Esophagus muscularis mucosa (tissue), 4 donors: ENCODE data around the gene INKA1. TPM values are rescaled to one million over a fixed set of nuclear protein-coding genes. Genes with fewer than 3 reads are reported as not detected.
"Not testable (repeated sequence)": the region's sequence is repeated elsewhere in the genome, so short reads cannot be mapped to it uniquely, and the experiment has no call there.

ENCODE experiments used
- DNase-seq: peaks from one replicate; pipeline ENCODE4 v3.0.0-alpha.2; 2017; ENCODE audit errors: extremely low spot score
- H3K27ac ChIP-seq, 4 donors: fragments of 200-600 bp; sonication (generic); replicated peaks in 1 of 4; 1 replicate in 3 of 4; 2 replicates in 1 of 4; pipeline ENCODE4 v1.5.1; 2016 to 2019; ENCODE audit warnings: mild to moderate bottlenecking in 1 of 4
- H3K27me3 ChIP-seq, 4 donors: fragments of 200-600 bp; sonication (generic); one replicate each; pipeline versions ENCODE4 v1.5.1 to v1.6.0; 2016 to 2019
- H3K36me3 ChIP-seq, 4 donors: fragments of 200-600 bp; sonication (generic); one replicate each; pipeline ENCODE4 v1.5.1; 2016 to 2019
- H3K4me1 ChIP-seq, 4 donors: fragments of 200-600 bp; sonication (generic); one replicate each; pipeline ENCODE4 v1.5.1; 2016 to 2019
- H3K4me3 ChIP-seq, 4 donors: fragments of 200-600 bp; sonication (generic); 1 replicate in 2 of 4; 2 replicates in 2 of 4; pipeline ENCODE4 v1.5.1; 2016 to 2019; ENCODE audit warnings: mild to moderate bottlenecking in 4 of 4, moderate library complexity in 1 of 4
- H3K9me3 ChIP-seq, 4 donors: fragments of 200-600 bp; sonication (generic); 1 replicate in 3 of 4; 2 replicates in 1 of 4; pipeline ENCODE4 v1.5.1; 2016 to 2019
- EP300 ChIP-seq: sonication (generic); formaldehyde crosslinking; IDR thresholded peaks from one replicate; pipeline ENCODE4 v1.6.1; 2017; ENCODE audit warnings: antibody characterized with exemption
- POLR2A ChIP-seq: fragments of 450-650 bp; IDR thresholded peaks from one replicate; pipeline ENCODE4 v1.6.1; 2017; ENCODE audit warnings: antibody characterized with exemption, moderate library complexity, mild to moderate bottlenecking, low read depth
- POLR2AphosphoS5 ChIP-seq, 2 donors: sonication (generic); formaldehyde crosslinking; IDR thresholded peaks; one replicate each; pipeline ENCODE4 v1.6.1; 2017; ENCODE audit warnings: antibody characterized with exemption in 2 of 2
- WGBS: methylation state at CpG from one replicate; pipeline ENCODE4 v1.1.5; 2018; 5-methylcytosine and 5-hydroxymethylcytosine counted together
- intact Hi-C: fragments of 100-400 bp; cut with DNase I; formaldehyde crosslinking; loops from one replicate; pipeline ENCODE4 v1.15.1; 2023
- total RNA-seq, 4 donors: library from RNA; depleted of rRNA; stranded (reverse); fragments of >200 nt; gene quantifications; one replicate each; pipeline versions ENCODE4 v1.1.0 to v1.2.1, GENCODE V29; 2016
- TF ChIP-seq, protein P1 (sequence below), 3 experiments: fragments of 200-600 bp in 2 of 3; fragments of 450-650 bp in 1 of 3; sonication (generic) in 2 of 3; IDR thresholded peaks; one replicate each; pipeline ENCODE4 v1.5.1; 2017 to 2019; ENCODE audit warnings: antibody characterized with exemption in 3 of 3, mild to moderate bottlenecking in 2 of 3, moderate library complexity in 1 of 3

Gene INKA1
- total RNA-seq, 4 donors from 2014 or later: 3.3 to 5.8 (median 4.0) TPM

DNA sequence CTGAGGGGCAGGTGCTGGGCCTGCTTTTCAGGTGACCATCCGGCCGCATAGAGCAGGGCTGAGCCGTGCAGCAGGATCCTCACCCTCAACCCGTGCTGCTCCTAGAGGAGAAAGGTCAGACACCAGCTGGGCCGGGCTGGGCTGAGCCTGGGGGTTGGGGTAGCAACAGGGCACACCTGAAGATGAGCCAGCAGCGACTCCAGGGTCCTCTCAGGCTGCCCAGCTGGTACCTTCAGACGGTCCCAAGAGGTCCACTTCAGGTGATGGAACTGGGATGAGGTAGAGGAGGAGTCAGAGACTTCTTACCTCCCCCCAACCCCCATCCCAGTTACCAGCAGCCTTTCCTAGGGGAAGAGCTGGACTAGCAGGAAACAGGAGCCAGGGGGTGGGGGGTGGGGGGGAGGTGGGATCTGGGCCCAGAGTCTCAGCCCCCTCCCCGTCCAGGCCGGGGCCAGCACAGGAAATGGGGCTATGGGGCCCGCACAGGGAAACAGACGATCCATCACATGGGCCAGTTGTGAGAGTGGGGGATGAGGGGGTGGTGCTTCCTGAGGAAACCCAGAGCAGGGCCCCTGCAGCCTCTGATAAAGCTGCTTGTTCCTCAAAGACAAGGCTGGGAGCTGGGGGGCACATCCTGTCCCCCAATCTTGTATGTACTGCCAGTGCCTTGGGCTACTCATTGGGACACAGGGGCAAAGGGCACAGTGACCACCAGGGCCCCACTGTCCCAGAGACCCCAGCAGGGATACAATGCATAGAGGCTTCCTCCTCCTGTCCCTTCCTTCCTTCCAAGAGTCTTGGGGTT is 3.0 kb downstream of the INKA1 start:
- Histone ChIP-seq H3K4me3 (peak overlapping the region in 2 of 4 donors; percentile 8 to 13), H3K4me1 (peaks cover 43 to 61% (median 57%) of the 10 kb centered on the region in 4 donors)
- intact Hi-C loops: no loop called here

GRCh38 chr3:49806850-49807249 is 3.8 kb downstream of the INKA1 start:
- peaks cover 0 to 4% (median 0%) of the 10 kb centered on the region in 4 donors for H3K27me3 ChIP-seq
- peaks cover 43 to 69% (median 59%) of the 10 kb centered on the region in 4 donors for H3K4me1 ChIP-seq
- no peaks in the 10 kb centered on the region for H3K9me3 ChIP-seq
- H3K4me3 ChIP-seq: no peak overlapping the region
- intact Hi-C loops: no loop called here
- H3K36me3 ChIP-seq: peaks cover 2 to 50% (median 33%) of the 10 kb centered on the region in 4 donors
- TF ChIP-seq, protein P1, sequence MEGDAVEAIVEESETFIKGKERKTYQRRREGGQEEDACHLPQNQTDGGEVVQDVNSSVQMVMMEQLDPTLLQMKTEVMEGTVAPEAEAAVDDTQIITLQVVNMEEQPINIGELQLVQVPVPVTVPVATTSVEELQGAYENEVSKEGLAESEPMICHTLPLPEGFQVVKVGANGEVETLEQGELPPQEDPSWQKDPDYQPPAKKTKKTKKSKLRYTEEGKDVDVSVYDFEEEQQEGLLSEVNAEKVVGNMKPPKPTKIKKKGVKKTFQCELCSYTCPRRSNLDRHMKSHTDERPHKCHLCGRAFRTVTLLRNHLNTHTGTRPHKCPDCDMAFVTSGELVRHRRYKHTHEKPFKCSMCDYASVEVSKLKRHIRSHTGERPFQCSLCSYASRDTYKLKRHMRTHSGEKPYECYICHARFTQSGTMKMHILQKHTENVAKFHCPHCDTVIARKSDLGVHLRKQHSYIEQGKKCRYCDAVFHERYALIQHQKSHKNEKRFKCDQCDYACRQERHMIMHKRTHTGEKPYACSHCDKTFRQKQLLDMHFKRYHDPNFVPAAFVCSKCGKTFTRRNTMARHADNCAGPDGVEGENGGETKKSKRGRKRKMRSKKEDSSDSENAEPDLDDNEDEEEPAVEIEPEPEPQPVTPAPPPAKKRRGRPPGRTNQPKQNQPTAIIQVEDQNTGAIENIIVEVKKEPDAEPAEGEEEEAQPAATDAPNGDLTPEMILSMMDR (IDR thresholded peaks at IDR 0.05): no peak
- TF ChIP-seq POLR2AphosphoS5 (IDR thresholded peaks at IDR 0.05) (no peak), EP300 (no peak), POLR2A (no peak)
- H3K27ac ChIP-seq: peak overlapping the region; percentile 87 to 98 (median 91)
- WGBS: 50% methylated on average over 1 of the region's 2 CpGs
- no peak for DNase-seq

More for the DNA sequence above, 3.0 kb downstream of the INKA1 start:
- TF ChIP-seq EP300: no peak
- Histone ChIP-seq H3K36me3 (peaks cover 0 to 43% (median 26%) of the 10 kb centered on the region in 4 donors), H3K27me3 (peaks cover 0 to 4% (median 0%) of the 10 kb centered on the region in 4 donors), H3K27ac (peak overlapping the region; percentile 87 to 98 (median 91)), H3K9me3 (no peaks in the 10 kb centered on the region)
- WGBS: 30% methylated on average over 6 of the region's 11 CpGs
- no peak for DNase-seq

DNA sequence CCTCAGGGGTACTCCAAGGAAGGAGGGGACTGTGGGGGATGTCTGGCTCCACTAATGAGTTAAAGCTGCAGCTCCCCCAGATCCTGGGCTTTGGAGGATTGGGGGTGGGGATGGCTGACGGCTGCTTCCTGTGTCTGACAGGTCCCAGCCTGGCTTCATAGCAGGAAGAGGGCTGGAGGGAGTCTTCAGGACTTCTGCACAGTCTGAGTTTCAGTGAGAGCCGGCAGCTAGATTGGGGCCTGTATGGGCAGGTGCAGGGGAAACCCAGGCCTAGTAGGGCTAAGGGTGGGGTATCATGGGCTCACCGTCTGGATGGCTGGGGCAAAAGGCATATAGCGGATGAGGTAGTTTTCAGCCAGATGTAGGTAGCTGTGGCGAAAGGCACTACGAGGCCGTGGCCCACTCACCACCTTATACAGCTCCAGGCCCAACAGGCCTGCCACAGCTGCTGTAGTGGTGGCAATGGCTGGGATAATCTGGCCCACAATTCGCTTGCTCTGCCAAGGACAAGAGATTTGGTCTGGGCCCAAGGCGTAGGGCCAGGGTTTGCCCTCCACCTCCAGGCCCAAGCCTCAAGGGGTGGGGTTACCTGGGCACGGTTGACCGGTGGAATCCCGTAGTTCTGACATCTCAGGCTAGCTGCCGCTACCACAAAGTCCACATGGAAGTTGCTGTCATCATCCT is 4.5 kb downstream of the INKA1 start:
- 70% methylated on average over 8 of the region's 13 CpGs for WGBS
- no peak for TF ChIP-seq POLR2A
- TF ChIP-seq, protein P1 (IDR thresholded peaks at IDR 0.05): no peak
- no peak for TF ChIP-seq POLR2AphosphoS5 (IDR thresholded peaks at IDR 0.05)
- no peak for TF ChIP-seq EP300
- no peak for DNase-seq
- H3K4me1 ChIP-seq: peaks cover 48 to 69% (median 60%) of the 10 kb centered on the region in 4 donors
- no peaks in the 10 kb centered on the region for H3K9me3 ChIP-seq
- no peak overlapping the region for H3K4me3 ChIP-seq
- peaks cover 4 to 57% (median 35%) of the 10 kb centered on the region in 4 donors for H3K36me3 ChIP-seq
- intact Hi-C loops: no loop called here
- H3K27me3 ChIP-seq: peaks cover 0 to 4% (median 0%) of the 10 kb centered on the region in 4 donors
- peak overlapping the region in 2 of 4 donors; percentile 55 to 92 for H3K27ac ChIP-seq

- H3K36me3 ChIP-seq: peaks cover 4 to 43% (median 33%) of the 10 kb centered on the region in 4 donors
- no peak for TF ChIP-seq EP300
- TF ChIP-seq POLR2AphosphoS5 (IDR thresholded peaks at IDR 0.05): no peak
- H3K27me3 ChIP-seq: no peaks in the 10 kb centered on the region
- WGBS: 41% methylated on average over 5 of the region's 9 CpGs
- peaks cover 19 to 42% (median 31%) of the 10 kb centered on the region in 4 donors for H3K4me1 ChIP-seq
- no peaks in the 10 kb centered on the region for H3K9me3 ChIP-seq
- H3K4me3 ChIP-seq: peak overlapping the region; percentile 55 to 67 (median 58)
- no peak for DNase-seq
- peak overlapping the region; percentile 72 to 82 (median 81) for H3K27ac ChIP-seq
- intact Hi-C loops: no loop called here
Measured at GRCh38 chr3:49812916-49813496, 9.9 kb downstream of the INKA1 start.

DNA sequence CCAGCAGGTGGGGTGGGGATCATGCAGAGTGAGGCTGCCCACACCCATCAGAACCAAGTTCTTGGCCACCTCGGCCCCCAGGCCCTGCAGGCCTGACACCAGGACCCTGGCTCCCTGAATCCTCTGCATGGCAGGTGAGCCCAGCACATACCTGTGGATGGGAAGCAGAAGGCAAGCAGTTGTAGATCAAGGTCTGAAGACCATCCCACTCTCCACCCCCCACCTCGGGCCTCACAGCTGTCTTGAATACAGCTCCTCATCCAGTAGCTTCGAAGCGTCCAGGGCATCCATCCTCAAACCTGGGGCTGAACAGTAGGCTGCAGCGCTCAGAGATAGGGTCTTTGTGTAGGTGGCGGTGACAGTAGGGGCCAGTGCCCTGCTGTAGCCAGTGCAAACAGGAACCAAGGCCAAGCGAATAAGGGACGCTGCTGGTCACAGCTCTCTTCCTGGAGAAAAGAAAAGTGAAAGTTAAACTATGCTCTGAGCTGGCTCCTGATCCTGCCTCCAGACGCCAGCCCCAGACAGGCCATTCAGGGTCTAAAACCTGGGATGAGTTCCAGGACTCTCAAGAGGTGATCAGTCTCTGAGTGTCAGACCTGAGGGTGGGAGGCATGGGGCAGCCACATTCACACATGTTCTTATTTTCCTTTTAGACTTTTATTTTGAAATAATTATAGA is 10.6 kb downstream of the INKA1 start, which contains the start of gene UBA7:
Gene UBA7 (minus strand): TSS at position 457 of the 678 bp plus-strand sequence. CDS start 166 bp downstream, at position 291.
- no peaks in the 10 kb centered on the region for H3K27me3 ChIP-seq
- H3K36me3 ChIP-seq: peaks cover 4 to 39% (median 33%) of the 10 kb centered on the region in 4 donors
- H3K27ac ChIP-seq: peak within 1 kb of the TSS; percentile 72 to 82 (median 81)
- peak within 1 kb of the TSS; percentile 55 to 67 (median 58) for H3K4me3 ChIP-seq
- intact Hi-C loops: no loop called here
- H3K4me1 ChIP-seq: peaks cover 19 to 39% (median 30%) of the 10 kb centered on the region in 4 donors
- no peak for DNase-seq
- no peak for TF ChIP-seq POLR2A
- no peak for TF ChIP-seq EP300
- TF ChIP-seq, protein P1 (IDR thresholded peaks at IDR 0.05): no peak
- peak; percentile 44 to 73 for TF ChIP-seq POLR2AphosphoS5 (IDR thresholded peaks at IDR 0.05)
- WGBS: 8% methylated on average over 9 of the region's 9 CpGs
- H3K9me3 ChIP-seq: no peaks in the 10 kb centered on the region

DNA sequence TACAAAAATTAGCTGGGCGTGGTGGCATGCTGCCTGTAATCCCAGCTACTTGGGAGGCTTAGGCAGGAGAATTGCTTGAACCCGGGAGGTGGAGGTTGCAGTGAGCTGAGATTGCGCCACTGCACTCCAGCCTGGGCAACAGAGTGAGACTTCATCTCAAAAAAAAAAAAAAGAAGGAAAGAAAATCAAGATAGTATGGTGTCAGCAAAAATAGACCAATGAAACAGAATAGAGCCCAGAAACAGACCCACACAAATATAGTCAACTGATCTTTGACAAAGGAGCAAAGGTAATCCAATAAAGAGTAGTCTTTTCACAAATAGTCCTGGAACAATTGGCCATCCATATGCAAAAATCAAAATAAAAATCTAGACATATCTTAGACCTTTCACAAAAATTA is 20.1 kb downstream of the INKA1 start:
- H3K9me3 ChIP-seq, intact Hi-C loops, H3K27me3 ChIP-seq, DNase-seq, H3K27ac ChIP-seq, H3K4me1 ChIP-seq, H3K36me3 ChIP-seq, H3K4me3 ChIP-seq: not testable (repeated sequence)
- WGBS: 98% methylated on average over 3 of the region's 3 CpGs
